Colonic mucosa (tissue), 4 donors: ENCODE data around the gene BHMT. TPM values are rescaled to one million over a fixed set of nuclear protein-coding genes. Genes with fewer than 3 reads are reported as not detected.

Source experiments
- DNase-seq: peaks from one replicate; pipeline ENCODE4 v3.0.0-alpha.2; 2020
- H3K27ac ChIP-seq: fragments of 200-600 bp; one replicate; pipeline ENCODE4 v1.8.0; 2021
- H3K27me3 ChIP-seq: fragments of 200-600 bp; one replicate; pipeline ENCODE4 v1.8.0; 2021
- H3K36me3 ChIP-seq: fragments of 200-600 bp; one replicate; pipeline ENCODE4 v1.8.0; 2021
- H3K4me1 ChIP-seq: fragments of 200-600 bp; one replicate; pipeline ENCODE4 v1.8.0; 2021; ENCODE audit warnings: mild to moderate bottlenecking
- H3K4me3 ChIP-seq: fragments of 200-600 bp; one replicate; pipeline ENCODE4 v1.8.0; 2021
- H3K9ac ChIP-seq, 2 donors: one replicate each; pipeline ENCODE4 v1.7.0; 2013; ENCODE audit warnings: control low read depth in 2 of 2, low read depth in 2 of 2, low read length in 2 of 2
- H3K9me3 ChIP-seq: fragments of 200-600 bp; one replicate; pipeline ENCODE4 v1.8.0; 2021
- intact Hi-C: fragments of 100-400 bp; cut with DNase I; formaldehyde crosslinking; loops from one replicate; pipeline ENCODE4 v1.14.1; 2022
- total RNA-seq, 2 donors: library from RNA; stranded (reverse); fragmentation: NEBNext Ultra II Directional in 1 of 2; extraction: Animal tissue kit (Norgen Biotek cat#: 25700) in 1 of 2; gene quantifications; one replicate each; pipeline ENCODE4 v1.2.1, GENCODE V29; 2021
- TF ChIP-seq, protein P1 (sequence below): fragments of 200-600 bp; IDR thresholded peaks from one replicate; pipeline ENCODE4 v1.8.0; 2022; ENCODE audit warnings: antibody characterized with exemption, mild to moderate bottlenecking
- donor health status: healthy.
- donor health status: DM: no; HTN: no; CAD: no.
- donor health status: DM: no; HTN: no; CAD: no.

The BHMT gene
- total RNA-seq, 2 donors from 2014 or later = 0.21 to 1.4 TPM

- no peaks in the 10 kb centered on the region for H3K36me3 ChIP-seq
- H3K4me3 ChIP-seq = no peak overlapping the region
- intact Hi-C loops = no loop called here
- H3K9me3 ChIP-seq = no peaks in the 10 kb centered on the region
- no peak overlapping the region for H3K27ac ChIP-seq
- no peaks in the 10 kb centered on the region for H3K4me1 ChIP-seq
- no peak for DNase-seq
- H3K27me3 ChIP-seq = no peaks in the 10 kb centered on the region
- H3K9ac ChIP-seq = no peak overlapping the region
- TF ChIP-seq, protein P1, sequence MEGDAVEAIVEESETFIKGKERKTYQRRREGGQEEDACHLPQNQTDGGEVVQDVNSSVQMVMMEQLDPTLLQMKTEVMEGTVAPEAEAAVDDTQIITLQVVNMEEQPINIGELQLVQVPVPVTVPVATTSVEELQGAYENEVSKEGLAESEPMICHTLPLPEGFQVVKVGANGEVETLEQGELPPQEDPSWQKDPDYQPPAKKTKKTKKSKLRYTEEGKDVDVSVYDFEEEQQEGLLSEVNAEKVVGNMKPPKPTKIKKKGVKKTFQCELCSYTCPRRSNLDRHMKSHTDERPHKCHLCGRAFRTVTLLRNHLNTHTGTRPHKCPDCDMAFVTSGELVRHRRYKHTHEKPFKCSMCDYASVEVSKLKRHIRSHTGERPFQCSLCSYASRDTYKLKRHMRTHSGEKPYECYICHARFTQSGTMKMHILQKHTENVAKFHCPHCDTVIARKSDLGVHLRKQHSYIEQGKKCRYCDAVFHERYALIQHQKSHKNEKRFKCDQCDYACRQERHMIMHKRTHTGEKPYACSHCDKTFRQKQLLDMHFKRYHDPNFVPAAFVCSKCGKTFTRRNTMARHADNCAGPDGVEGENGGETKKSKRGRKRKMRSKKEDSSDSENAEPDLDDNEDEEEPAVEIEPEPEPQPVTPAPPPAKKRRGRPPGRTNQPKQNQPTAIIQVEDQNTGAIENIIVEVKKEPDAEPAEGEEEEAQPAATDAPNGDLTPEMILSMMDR = no peak
These were observed 35.8 kb upstream of the BHMT start for GRCh38 chr5:79075646-79076426.

GRCh38 chr5:79076819-79077218 lies 34.8 kb upstream of the BHMT start:
- H3K36me3 ChIP-seq = no peaks in the 10 kb centered on the region
- no peaks in the 10 kb centered on the region for H3K9me3 ChIP-seq
- no peaks in the 10 kb centered on the region for H3K27me3 ChIP-seq
- no peak overlapping the region for H3K9ac ChIP-seq
- TF ChIP-seq, protein P1 = no peak
- intact Hi-C loops = no loop called here
- DNase-seq = no peak
- H3K27ac ChIP-seq = no peak overlapping the region
- no peak overlapping the region for H3K4me3 ChIP-seq
- H3K4me1 ChIP-seq = no peaks in the 10 kb centered on the region

GRCh38 chr5:79077680-79078365 lies 33.8 kb upstream of the BHMT start:
- no peak overlapping the region for H3K9ac ChIP-seq
- no peaks in the 10 kb centered on the region for H3K27me3 ChIP-seq
- H3K4me1 ChIP-seq = no peaks in the 10 kb centered on the region
- H3K36me3 ChIP-seq = no peaks in the 10 kb centered on the region
- TF ChIP-seq, protein P1 = no peak
- intact Hi-C loops = no loop called here
- no peak overlapping the region for H3K27ac ChIP-seq
- H3K4me3 ChIP-seq = no peak overlapping the region
- DNase-seq = no peak
- H3K9me3 ChIP-seq = no peaks in the 10 kb centered on the region

DNA sequence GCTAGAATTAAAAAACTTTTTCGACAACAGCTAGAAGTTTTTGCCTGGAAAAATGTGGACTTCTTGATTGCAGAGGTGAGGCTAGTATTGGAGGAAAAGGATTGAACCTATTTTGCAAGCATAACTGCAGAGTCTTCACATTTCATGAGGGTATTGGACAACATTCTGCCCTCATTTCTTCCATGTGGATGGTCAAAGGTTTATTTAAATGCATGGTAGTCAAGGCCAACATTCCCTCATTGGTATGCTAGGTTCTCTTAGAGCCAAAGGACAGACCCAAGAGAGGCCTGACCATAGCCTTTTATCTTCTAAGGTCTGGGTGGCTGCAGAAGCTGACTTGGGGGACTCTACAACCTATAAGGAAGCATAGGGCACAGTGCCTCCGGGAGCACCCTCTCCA lies 30.8 kb upstream of the BHMT start:
- TF ChIP-seq, protein P1 = no peak
- H3K36me3 ChIP-seq = no peaks in the 10 kb centered on the region
- intact Hi-C loops = no loop called here
- H3K4me3 ChIP-seq = no peak overlapping the region
- H3K9ac ChIP-seq = no peak overlapping the region
- H3K27me3 ChIP-seq = no peaks in the 10 kb centered on the region
- no peak for DNase-seq
- H3K4me1 ChIP-seq = no peaks in the 10 kb centered on the region
- H3K9me3 ChIP-seq = no peaks in the 10 kb centered on the region
- H3K27ac ChIP-seq = no peak overlapping the region

DNA sequence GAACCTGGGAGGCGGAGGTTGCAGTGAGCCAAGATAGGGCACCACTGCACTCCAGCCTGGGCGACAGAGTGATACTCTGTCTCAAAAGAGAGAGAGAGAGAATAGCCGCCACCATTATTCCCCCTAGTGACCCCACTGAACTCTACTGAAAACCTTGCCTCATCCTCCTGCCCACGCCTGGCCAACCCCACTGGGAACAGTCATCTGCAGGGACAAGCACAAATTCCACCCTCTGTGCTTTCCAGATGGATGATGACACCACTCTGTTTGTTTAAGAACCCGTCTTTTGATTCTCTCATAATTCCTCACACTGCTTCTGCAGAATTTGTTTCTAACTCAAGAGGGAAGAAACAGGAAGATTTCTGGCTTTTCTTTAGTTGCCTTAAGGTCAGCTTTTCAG lies 29.8 kb upstream of the BHMT start:
- intact Hi-C loops = no loop called here
- no peaks in the 10 kb centered on the region for H3K36me3 ChIP-seq
- no peaks in the 10 kb centered on the region for H3K4me1 ChIP-seq
- no peak overlapping the region for H3K9ac ChIP-seq
- no peaks in the 10 kb centered on the region for H3K27me3 ChIP-seq
- H3K9me3 ChIP-seq = no peaks in the 10 kb centered on the region
- H3K27ac ChIP-seq = no peak overlapping the region
- TF ChIP-seq, protein P1 = no peak
- no peak overlapping the region for H3K4me3 ChIP-seq
- no peak for DNase-seq
